Activated CD4-positive, alpha-beta memory T cell treated with anti-CD3 and anti-CD28 coated beads, Interleukin-2, amount 10 ng/mL, durations not matched to agents 7 days and 5 days (primary cell): ENCODE measurements around the gene PPP6R3. TPM values are rescaled to one million over a fixed set of nuclear protein-coding genes. Genes with fewer than 3 reads are reported as not detected.

ENCODE experiments used
- CTCF ChIA-PET: fragments of 350-600 bp; sonication (Branson Sonifier 250); formaldehyde crosslinking; loops from one replicate; lab custom pipeline; 2021; ENCODE audit warnings: antibody characterized with exemption, inconsistent platforms; lab: Charles Lee
- POLR2A ChIA-PET: fragments of 350-600 bp; sonication (Branson Sonifier 250); formaldehyde crosslinking; loops from one replicate; lab custom pipeline; 2021; ENCODE audit warnings: antibody characterized with exemption; lab: Charles Lee
- DNase-seq: peaks from one replicate; pipeline ENCODE4 v3.0.0-alpha.2; 2020
- H3K27ac Mint-ChIP-seq: one replicate; pipeline ENCODE4 v1.8.0; 2021; ENCODE audit warnings: mild to moderate bottlenecking, mixed read lengths
- H3K27me3 Mint-ChIP-seq: one replicate; pipeline ENCODE4 v1.8.0; 2021; ENCODE audit warnings: mixed read lengths
- H3K36me3 Mint-ChIP-seq: one replicate; pipeline ENCODE4 v1.8.0; 2021; ENCODE audit warnings: low read depth, mixed read lengths
- H3K4me1 Mint-ChIP-seq: one replicate; pipeline ENCODE4 v1.8.0; 2021; ENCODE audit warnings: mixed read lengths
- H3K4me3 Mint-ChIP-seq: one replicate; pipeline ENCODE4 v1.8.0; 2021; ENCODE audit warnings: mild to moderate bottlenecking, mixed read lengths
- H3K9me3 Mint-ChIP-seq: one replicate; pipeline ENCODE4 v1.8.0; 2021; ENCODE audit warnings: mixed read lengths
- total RNA-seq, 2 experiments: library from RNA; stranded (reverse); gene quantifications; one replicate each; pipeline ENCODE4 v1.2.3, GENCODE V29; 2021

Gene PPP6R3
- total RNA-seq, 2 experiments from 2014 or later: 105 to 115 TPM

DNA sequence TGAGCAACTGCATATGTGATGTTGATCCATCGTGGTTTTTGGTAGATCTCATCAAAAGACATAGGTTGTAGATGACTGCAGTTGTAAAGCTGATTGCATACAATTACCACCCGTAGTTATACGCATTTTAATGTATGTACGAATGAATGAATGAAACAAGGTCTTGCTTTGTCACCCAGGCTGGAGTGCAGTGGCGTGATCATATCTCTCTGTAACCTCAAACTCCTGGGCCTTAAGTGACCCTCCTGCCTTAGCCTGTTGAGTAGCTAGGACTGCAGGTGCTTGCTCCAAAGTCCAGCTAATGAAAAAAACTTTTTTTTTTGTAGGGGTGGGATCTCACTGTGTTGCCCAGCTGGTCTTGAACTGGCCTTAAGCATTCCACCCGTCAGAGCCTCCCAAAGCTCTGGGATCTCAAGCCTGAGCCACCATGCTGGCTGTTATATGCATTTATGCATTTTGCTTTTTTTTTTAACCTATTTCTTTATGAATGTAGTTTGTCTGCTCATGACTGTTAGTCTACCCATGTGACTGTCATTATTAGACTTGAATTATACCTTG is 53.5 kb downstream of the PPP6R3 start:
- Mint-ChIP-seq H3K4me1 (peaks cover 21% of the 10 kb centered on the region), H3K4me3 (no peak overlapping the region), H3K9me3 (no peaks in the 10 kb centered on the region), H3K27ac (no peak overlapping the region), H3K36me3 (peaks cover 59% of the 10 kb centered on the region), H3K27me3 (no peaks in the 10 kb centered on the region)
- POLR2A ChIA-PET: no interaction called here
- no peak for DNase-seq
- CTCF ChIA-PET: interaction anchor here (0.8 kb wide), 1 partner anchor 252 kb away, joined by 3 read pairs; no protein-coding TSS in a partner anchor

- H3K27me3 Mint-ChIP-seq: no peaks in the 10 kb centered on the region
- H3K27ac Mint-ChIP-seq: no peak overlapping the region
- DNase-seq: no peak
- ChIA-PET CTCF (no interaction called here), POLR2A (no interaction called here)
- no peak overlapping the region for H3K4me3 Mint-ChIP-seq
- no peaks in the 10 kb centered on the region for H3K9me3 Mint-ChIP-seq
- peaks cover 75% of the 10 kb centered on the region for H3K36me3 Mint-ChIP-seq
- H3K4me1 Mint-ChIP-seq: peaks cover 12% of the 10 kb centered on the region
Measured at GRCh38 chr11:68517121-68517741, 56.7 kb downstream of the PPP6R3 start.

GRCh38 chr11:68518191-68518590 is 57.6 kb downstream of the PPP6R3 start:
- no peak for DNase-seq
- no peak overlapping the region for H3K27ac Mint-ChIP-seq
- POLR2A ChIA-PET: no interaction called here
- no peaks in the 10 kb centered on the region for H3K9me3 Mint-ChIP-seq
- CTCF ChIA-PET: no interaction called here
- peaks cover 75% of the 10 kb centered on the region for H3K36me3 Mint-ChIP-seq
- peaks cover 12% of the 10 kb centered on the region for H3K4me1 Mint-ChIP-seq
- no peaks in the 10 kb centered on the region for H3K27me3 Mint-ChIP-seq
- no peak overlapping the region for H3K4me3 Mint-ChIP-seq

- no peak overlapping the region for H3K27ac Mint-ChIP-seq
- no peak for DNase-seq
Measured at GRCh38 chr11:68521969-68522652, 61.6 kb downstream of the PPP6R3 start.

GRCh38 chr11:68523033-68523432 is 62.5 kb downstream of the PPP6R3 start:
- peaks cover 38% of the 10 kb centered on the region for H3K4me1 Mint-ChIP-seq
- no peak overlapping the region for H3K27ac Mint-ChIP-seq

More at GRCh38 chr11:68521969-68522652, 61.6 kb downstream of the PPP6R3 start:
- ChIA-PET POLR2A (no interaction called here), CTCF (interaction anchor here (1.1 kb wide), 1 partner anchor 61 kb away, joined by 3 read pairs; no protein-coding TSS in a partner anchor)
- no peaks in the 10 kb centered on the region for H3K27me3 Mint-ChIP-seq
- H3K9me3 Mint-ChIP-seq: no peaks in the 10 kb centered on the region
- peaks cover 79% of the 10 kb centered on the region for H3K36me3 Mint-ChIP-seq
- no peak overlapping the region for H3K4me3 Mint-ChIP-seq
- peaks cover 31% of the 10 kb centered on the region for H3K4me1 Mint-ChIP-seq

DNA sequence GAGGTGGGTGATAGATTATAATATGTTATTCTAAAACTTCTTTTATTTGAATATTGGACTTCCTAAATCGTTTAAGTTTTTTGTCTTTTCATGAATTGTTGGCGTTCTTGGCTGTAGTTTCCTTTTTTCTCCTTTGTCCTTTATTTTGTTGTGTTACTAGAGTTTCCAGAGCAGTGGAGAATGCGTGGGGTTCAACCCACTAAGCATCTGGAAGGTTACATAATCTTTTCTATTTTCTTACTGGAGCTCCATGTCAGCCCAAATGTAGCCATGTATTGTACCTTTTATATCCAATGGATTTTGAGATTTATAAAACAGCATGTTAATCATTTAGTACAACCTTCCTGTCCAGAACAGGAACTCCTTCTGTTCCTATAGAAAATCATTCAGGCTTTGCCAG is 63.2 kb downstream of the PPP6R3 start:
- ChIA-PET POLR2A (no interaction called here), CTCF (no interaction called here)
- no peak for DNase-seq
- Mint-ChIP-seq H3K9me3 (no peaks in the 10 kb centered on the region), H3K27me3 (no peaks in the 10 kb centered on the region), H3K4me1 (peaks cover 45% of the 10 kb centered on the region), H3K36me3 (peaks cover 88% of the 10 kb centered on the region), H3K4me3 (no peak overlapping the region), H3K27ac (peak overlapping the region; percentile 10)

More at GRCh38 chr11:68523033-68523432, 62.5 kb downstream of the PPP6R3 start:
- DNase-seq: no peak
- ChIA-PET CTCF (no interaction called here), POLR2A (no interaction called here)
- Mint-ChIP-seq H3K4me3 (no peak overlapping the region), H3K9me3 (no peaks in the 10 kb centered on the region), H3K27me3 (no peaks in the 10 kb centered on the region), H3K36me3 (peaks cover 84% of the 10 kb centered on the region)

GRCh38 chr11:68524213-68524612 is 63.7 kb downstream of the PPP6R3 start:
- ChIA-PET POLR2A (interaction anchor here (1.3 kb wide), 1 partner anchor 11 kb away, joined by 4 read pairs; no protein-coding TSS in a partner anchor), CTCF (no interaction called here)
- no peaks in the 10 kb centered on the region for H3K9me3 Mint-ChIP-seq
- peak overlapping the region; percentile 38 for H3K27ac Mint-ChIP-seq
- DNase-seq: no peak
- H3K36me3 Mint-ChIP-seq: peaks cover 85% of the 10 kb centered on the region
- no peaks in the 10 kb centered on the region for H3K27me3 Mint-ChIP-seq
- H3K4me3 Mint-ChIP-seq: no peak overlapping the region
- H3K4me1 Mint-ChIP-seq: peaks cover 47% of the 10 kb centered on the region

GRCh38 chr11:68524681-68525080 is 64.1 kb downstream of the PPP6R3 start:
- Mint-ChIP-seq H3K27ac (no peak overlapping the region), H3K9me3 (no peaks in the 10 kb centered on the region), H3K36me3 (peaks cover 87% of the 10 kb centered on the region), H3K27me3 (no peaks in the 10 kb centered on the region), H3K4me3 (no peak overlapping the region), H3K4me1 (peaks cover 51% of the 10 kb centered on the region)
- no peak for DNase-seq
- CTCF ChIA-PET: no interaction called here
- POLR2A ChIA-PET: interaction anchor here (1.3 kb wide), 1 partner anchor 10 kb away, joined by 4 read pairs; no protein-coding TSS in a partner anchor

GRCh38 chr11:68525336-68525735 is 64.8 kb downstream of the PPP6R3 start:
- Mint-ChIP-seq H3K27me3 (no peaks in the 10 kb centered on the region), H3K27ac (no peak overlapping the region), H3K4me1 (peaks cover 54% of the 10 kb centered on the region), H3K4me3 (no peak overlapping the region), H3K36me3 (peaks cover 88% of the 10 kb centered on the region), H3K9me3 (no peaks in the 10 kb centered on the region)
- CTCF ChIA-PET: no interaction called here
- POLR2A ChIA-PET: interaction anchor here (1.3 kb wide), 1 partner anchor 10 kb away, joined by 4 read pairs; no protein-coding TSS in a partner anchor
- no peak for DNase-seq

- H3K27ac Mint-ChIP-seq: no peak overlapping the region
- H3K36me3 Mint-ChIP-seq: peaks cover 86% of the 10 kb centered on the region
- CTCF ChIA-PET: no interaction called here
- no peak overlapping the region for H3K4me3 Mint-ChIP-seq
- POLR2A ChIA-PET: no interaction called here
- H3K4me1 Mint-ChIP-seq: peaks cover 54% of the 10 kb centered on the region
- no peaks in the 10 kb centered on the region for H3K27me3 Mint-ChIP-seq
- H3K9me3 Mint-ChIP-seq: no peaks in the 10 kb centered on the region
- DNase-seq: no peak
Measured at GRCh38 chr11:68525930-68526329, 65.4 kb downstream of the PPP6R3 start.

GRCh38 chr11:68527585-68527984 is 67.0 kb downstream of the PPP6R3 start:
- CTCF ChIA-PET: interaction anchor here (0.6 to 1.0 kb wide), 2 partner anchors 67 to 147 kb away, joined by 4 read pairs; partner anchors contain the start of gene PPP6R3
- no peak for DNase-seq
- H3K27ac Mint-ChIP-seq: peak overlapping the region; percentile 44

DNA sequence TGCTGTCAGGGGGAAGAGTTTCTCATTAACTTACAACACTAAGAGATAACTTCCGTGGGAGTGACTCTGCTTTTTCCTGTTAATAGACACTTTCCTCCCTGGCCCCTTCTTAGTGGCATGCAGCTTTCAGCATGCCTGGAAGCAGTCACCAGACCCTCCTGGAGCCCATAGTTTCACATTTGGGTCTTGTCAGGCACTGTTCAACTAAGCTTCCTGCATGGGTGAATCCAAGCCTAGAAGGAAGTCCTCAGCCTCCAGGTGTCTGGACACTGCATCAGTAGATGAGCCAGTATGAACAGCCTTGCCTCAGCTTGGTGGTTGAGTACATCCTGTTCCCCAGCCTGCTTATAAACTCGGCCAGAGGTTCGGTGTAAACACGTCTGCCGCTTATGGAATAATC is 68.1 kb downstream of the PPP6R3 start:
- CTCF ChIA-PET: interaction anchor here (0.6 to 1.2 kb wide), 4 partner anchors 19 to 68 kb away, joined by 3 to 4 read pairs (median 4); partner anchors contain the start of gene PPP6R3
- H3K9me3 Mint-ChIP-seq: no peaks in the 10 kb centered on the region
- POLR2A ChIA-PET: interaction anchor here (0.6 to 1.0 kb wide), 3 partner anchors 55 to 314 kb away, joined by 3 to 4 read pairs (median 3); no protein-coding TSS in a partner anchor
- DNase-seq: peak; percentile 46
- H3K4me1 Mint-ChIP-seq: peaks cover 53% of the 10 kb centered on the region
- no peaks in the 10 kb centered on the region for H3K27me3 Mint-ChIP-seq
- H3K36me3 Mint-ChIP-seq: peaks cover 78% of the 10 kb centered on the region
- no peak overlapping the region for H3K4me3 Mint-ChIP-seq
- peak overlapping the region; percentile 79 for H3K27ac Mint-ChIP-seq

More at GRCh38 chr11:68527585-68527984, 67.0 kb downstream of the PPP6R3 start:
- peaks cover 56% of the 10 kb centered on the region for H3K4me1 Mint-ChIP-seq
- POLR2A ChIA-PET: interaction anchor here (0.6 to 1.4 kb wide), 2 partner anchors 50 to 485 kb away, joined by 3 read pairs; no protein-coding TSS in a partner anchor
- H3K4me3 Mint-ChIP-seq: no peak overlapping the region
- peaks cover 84% of the 10 kb centered on the region for H3K36me3 Mint-ChIP-seq
- H3K9me3 Mint-ChIP-seq: no peaks in the 10 kb centered on the region
- no peaks in the 10 kb centered on the region for H3K27me3 Mint-ChIP-seq
